NCI-H1436 treated with DMSO at 0.1 percent for 48 hours (cell line): ENCODE data around the gene NADK.

Experiments
- DNase-seq: peaks from one replicate; lab custom pipeline; 2025; lab: John Stamatoyannopoulos, UW

NADK gene

GRCh38 chr1:1786836-1787605, 8.8 kb upstream of the NADK start:
- DNase-seq, result no peak

GRCh38 chr1:1785666-1786065, 7.4 kb upstream of the NADK start:
- DNase-seq, result no peak

- DNase-seq, result no peak
These were observed 6.7 kb upstream of the NADK start for GRCh38 chr1:1784933-1785332.

- no peak for DNase-seq
These were observed 5.0 kb upstream of the NADK start for GRCh38 chr1:1783320-1783719.

DNA sequence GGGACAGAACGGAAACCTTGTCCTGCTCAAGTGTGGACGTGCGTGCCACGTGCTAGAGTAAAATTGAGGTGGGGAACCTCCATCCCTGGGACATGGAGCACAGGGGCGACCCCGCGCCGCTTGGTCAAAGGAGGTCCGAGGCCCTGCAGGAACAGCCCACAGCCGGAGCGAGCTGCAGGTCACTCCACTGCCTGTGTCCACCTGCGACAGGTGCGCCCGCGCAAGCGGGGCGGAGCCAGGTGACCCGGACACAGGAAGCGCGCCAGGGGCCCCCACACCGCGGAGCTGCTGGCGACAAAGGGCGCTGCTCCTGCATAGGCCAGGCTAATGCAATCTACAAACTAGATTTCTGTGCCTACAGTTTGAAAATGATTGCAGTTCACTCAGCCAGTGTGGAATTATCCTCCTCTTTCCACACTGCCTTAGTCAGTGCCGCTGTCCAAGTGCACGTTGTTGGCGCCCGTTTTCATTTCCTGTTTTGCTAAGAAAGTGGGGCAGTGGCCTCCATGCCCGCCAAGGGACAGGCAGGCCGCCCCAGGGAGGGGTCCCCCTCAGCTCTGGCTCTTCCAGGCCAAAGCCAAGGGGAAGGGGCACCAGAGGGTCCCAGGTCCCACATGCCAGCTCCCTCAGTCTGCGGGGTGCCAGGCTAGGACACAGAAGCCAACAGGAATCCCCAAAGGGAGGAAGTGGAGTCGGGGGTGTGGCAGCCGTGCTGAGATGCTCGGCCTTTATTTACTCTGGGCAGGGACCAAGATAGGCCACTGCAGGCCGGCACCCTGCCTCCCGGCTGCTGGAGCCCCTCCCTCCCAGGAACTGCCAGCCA, 4.3 kb upstream of the NADK start:
- DNase-seq, result no peak

DNA sequence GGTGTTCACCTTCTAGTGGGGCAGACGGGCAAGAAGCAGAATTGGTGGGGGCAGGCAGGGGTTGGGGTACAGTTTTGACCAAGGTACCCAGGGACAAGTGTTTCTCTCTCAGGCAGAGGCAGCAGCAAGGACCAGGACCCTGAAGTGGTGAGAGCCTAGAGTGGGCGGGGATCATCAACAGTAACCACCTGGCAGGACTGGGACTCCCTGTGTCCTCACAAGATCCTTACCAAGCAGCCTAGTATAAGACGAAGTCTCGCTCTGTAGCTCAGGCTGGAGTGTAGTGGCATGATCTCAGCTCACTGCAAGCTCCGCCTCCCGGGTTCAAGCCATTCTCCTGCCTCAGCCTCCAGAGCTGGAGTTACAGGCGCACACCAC, 3.2 kb upstream of the NADK start:
- no peak for DNase-seq

GRCh38 chr1:1780598-1781525, 2.6 kb upstream of the NADK start:
- no peak for DNase-seq

- no peak for DNase-seq
These were observed 1.7 kb upstream of the NADK start for GRCh38 chr1:1779691-1780597.

GRCh38 chr1:1779320-1779675, 1.0 kb upstream of the NADK start:
- DNase-seq, result no peak

- peak; percentile 15 for DNase-seq
These were observed 521 bp upstream of the NADK start for GRCh38 chr1:1778663-1779319.

DNA sequence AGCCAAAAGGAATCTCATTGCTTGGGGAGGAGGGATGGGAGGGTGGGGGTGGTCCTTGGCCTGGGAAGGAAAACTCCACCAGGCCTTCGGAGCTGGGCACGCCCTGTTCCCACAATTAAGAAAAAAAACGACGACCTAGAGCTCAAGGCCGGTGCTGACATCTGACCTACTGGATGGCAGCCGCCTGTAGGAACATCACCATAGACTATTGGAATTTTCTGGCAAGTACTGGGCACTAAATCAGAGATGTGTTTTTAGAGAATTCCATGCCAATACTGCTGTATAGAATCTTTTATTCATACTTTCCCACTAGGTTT, 729 bp downstream of the NADK start:
- no peak for DNase-seq

- no peak for DNase-seq
These were observed 1.3 kb downstream of the NADK start for GRCh38 chr1:1776672-1777582.

DNA sequence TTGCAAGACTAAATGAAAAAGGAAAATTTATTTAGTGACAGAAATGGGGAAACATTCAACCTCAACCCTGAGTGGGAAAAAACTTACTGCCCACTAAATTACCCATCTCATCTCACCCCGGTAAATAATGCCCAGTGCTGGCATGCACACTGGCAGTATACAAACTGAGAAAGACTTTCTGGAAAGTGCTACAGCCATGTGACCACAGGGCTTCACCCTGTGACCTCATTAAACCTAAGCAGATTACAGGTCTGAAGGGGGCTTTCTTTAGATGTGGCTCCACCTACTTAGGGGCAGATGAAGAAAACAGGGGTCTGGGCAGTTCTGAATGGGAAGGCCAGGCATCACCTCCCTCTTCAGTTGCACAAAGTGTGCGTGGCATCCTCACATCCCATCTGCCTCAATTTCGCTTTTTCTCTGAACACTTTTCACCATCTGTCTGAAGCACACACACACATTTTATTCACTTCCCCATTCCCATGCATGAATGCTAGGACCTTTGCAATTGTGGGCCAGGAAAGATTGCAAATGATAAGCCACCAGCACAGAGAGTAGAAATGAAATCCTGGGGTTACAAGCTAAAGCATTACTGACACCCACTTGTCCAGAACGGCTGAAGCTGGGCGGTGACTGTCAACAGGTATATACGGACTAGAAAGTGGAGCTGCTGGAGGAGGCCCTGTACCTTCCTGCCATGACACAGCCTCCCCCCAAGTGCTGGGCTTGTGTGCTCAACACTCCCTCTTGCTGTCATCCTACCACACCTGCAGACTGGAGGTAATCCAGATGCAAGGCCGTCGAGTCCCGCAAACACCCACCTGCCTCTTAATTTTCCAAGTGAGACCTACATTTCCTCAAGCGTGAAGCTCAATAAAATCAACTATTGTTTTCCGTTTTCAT, 2.7 kb downstream of the NADK start:
- DNase-seq, result no peak

- DNase-seq, result no peak
These were observed 4.4 kb downstream of the NADK start for GRCh38 chr1:1773874-1774273.

DNA sequence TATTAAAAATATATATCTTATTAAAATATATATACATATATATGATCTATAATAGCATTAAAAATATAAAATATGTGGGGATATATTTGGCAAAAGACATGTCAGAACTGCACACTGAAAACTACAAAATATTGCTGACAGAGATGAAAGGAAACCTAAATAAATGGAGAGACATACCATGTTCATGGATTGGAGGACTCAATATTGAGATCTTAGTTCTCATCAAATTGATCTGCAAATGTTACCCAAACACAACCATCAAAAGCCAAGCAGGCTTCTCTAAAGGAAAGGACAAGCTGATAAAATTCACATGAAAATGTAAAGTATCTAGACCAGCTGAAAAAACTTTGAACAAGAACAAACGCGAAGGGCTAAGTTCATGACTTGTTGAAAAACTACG, 7.2 kb downstream of the NADK start:
- no peak for DNase-seq

GRCh38 chr1:1770102-1770501, 8.2 kb downstream of the NADK start:
- no peak for DNase-seq

GRCh38 chr1:1768249-1768992, 9.8 kb downstream of the NADK start:
- DNase-seq, result no peak

GRCh38 chr1:1764876-1765470, 13.3 kb downstream of the NADK start:
- DNase-seq, result no peak
